Left kidney (tissue), 2 donors: ENCODE results near the gene ZNF407. TPM values are rescaled to one million over a fixed set of nuclear protein-coding genes. Genes with fewer than 3 reads are reported as not detected.
"Not testable (repeated sequence)": the region's sequence is repeated elsewhere in the genome, so short reads cannot be mapped to it uniquely, and the experiment has no call there.

Experiments used
- DNase-seq: peaks from one replicate; pipeline ENCODE4 v3.0.0-alpha.2; 2013
- polyA plus RNA-seq: library from polyadenylated mRNA; unstranded; fragments of 120-200 nt; gene quantifications from one replicate; pipeline ENCODE4 v1.2.1, GENCODE V29; 2013; ENCODE audit not compliant: insufficient read length

The ZNF407 gene
- polyA plus RNA-seq, 1 donor: 11.4 TPM

DNA sequence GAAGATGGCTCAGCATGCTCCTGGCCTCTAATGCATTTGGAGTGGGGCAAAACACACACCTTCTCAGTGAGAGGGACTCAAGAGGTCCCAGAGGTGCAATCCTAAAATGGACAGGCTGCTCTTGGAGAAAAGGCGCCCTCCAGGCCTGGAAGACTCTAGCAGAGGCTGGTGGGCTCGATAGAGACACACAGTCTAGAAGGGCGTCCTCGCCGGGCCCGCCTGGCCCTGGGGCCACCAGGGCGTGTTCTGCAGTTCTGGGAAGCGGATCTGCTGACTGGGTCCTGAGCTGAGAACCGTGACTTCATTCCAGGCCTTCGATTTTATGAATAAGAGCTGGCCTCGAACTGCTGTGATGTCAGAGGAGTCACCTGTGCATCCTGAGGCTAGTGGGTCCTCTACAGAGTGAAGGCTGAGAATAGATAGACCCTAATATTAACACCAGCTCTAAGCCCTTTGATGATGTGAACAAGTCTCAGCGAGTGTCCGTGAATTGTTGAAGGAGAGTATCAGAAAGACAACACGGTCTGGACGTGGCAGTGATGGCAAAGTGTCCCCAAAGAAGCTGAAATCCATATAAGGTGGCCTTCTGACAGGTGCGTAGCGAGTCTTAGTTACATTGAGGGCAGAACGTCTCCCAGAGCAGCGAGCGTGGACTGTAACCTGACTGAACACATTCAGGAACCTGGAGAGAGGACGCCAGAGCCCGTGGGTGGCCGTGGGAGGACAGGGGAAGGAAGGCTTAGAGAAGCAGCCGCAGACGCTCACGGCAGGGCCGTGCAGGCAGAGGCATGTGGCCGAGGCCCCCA, 474.4 kb downstream of the ZNF407 start:
- DNase-seq: no peak

DNA sequence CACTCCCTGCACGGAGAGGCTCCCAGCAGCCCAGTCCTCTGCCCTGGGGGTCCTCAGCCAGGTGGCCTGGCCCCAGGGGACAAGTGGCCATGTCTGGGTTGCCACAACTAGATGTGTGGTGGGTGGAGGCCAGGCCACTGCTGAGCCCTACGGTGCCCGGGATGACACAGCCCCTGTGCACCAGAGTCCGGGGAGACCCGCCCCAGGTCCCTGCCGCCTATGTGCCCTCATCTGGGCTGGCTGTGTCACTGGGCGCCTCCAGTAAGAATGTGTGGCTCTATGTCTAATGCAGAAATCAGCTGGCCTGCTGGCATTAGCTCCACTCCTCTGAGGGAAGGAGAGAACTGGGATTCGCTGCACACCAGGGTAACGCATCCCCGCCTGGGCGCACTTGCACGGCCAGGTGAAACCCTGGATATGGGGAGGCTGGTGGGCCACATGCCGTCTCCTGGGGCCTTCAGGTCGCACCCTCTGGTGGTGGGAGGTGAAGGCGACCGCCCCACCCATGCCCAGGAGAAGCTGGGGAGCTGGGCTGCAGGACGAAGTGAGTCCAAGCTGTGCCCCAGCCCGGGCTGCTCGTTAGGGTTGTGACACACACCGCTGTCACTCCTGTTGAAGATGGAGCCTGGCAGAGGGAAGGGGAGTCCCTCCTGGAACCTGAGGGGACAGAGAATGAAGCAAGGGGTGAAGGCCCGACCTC, 475.2 kb downstream of the ZNF407 start:
- no peak for DNase-seq

DNA sequence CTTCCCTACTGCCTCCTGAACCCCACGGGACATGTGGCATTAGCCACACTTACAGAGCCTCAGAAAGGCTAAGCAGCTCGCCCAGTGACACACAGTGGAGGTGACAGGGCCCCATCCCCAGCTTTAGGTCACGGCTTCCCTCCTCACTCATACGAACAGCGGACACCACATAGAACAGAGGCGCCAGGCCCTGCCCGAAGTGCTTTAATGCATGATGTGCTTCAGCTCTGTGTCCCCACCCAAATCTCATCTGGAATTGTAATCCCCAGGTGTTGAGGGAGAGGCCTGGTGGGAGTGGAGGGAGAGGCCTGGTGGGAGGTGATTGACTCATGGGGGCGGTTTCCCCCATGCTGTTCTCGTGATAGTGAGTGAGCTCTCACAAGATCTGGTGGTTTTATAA, 476.0 kb downstream of the ZNF407 start:
- DNase-seq: no peak

DNA sequence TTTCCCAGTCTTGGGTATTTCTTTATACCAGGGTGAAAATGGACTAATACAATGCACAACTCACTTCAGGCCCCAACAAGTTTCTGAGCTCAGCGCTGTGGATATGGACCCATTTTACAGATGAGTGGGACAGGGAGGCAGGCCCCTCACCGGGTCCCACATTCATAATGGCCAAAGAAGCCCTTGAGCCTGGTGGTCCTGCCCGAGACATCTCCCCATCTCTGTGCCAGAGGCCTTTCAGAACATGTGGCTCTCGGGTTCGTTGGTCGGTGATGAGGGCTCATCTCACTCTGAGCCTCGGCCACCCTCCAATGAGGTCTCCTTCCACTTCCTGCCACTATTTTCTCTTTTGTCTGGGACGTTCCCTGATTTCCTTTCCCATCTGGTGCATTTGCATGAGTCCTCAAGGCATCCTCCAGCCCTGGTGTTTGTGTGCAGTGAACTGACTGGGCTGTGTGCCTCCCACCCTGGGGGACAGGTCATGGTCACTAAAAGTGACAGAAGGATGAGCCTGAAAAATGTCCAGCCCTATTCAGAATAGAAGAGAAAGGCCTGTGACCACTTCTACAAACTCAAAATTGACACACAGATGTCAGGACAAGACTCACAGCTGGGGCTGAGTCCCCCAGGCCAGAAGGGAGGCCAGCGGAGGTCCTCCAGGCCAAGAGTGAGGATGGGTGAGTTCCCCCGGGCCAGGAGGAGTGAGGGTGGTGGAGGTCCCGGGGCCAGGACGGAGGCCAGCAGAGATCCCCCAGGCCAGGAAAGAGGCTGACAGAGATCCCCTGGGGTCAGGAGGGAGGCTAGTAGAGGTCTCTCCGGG, 476.7 kb downstream of the ZNF407 start:
- DNase-seq: no peak

DNA sequence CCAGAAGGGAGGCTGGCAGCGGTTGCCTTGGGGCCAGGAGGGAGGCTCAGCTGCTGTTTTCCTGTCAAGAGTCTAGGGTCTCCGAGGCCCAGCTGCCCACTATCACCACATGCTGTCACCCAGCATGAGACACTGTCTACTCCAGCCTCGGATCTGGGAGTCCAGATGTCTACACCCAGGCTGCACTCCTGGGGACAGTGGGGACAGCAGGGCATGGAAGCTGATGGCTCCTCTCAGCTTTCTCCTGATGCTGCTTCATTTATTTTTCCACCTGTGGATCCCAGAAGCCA, 477.3 kb downstream of the ZNF407 start:
- no peak for DNase-seq

DNA sequence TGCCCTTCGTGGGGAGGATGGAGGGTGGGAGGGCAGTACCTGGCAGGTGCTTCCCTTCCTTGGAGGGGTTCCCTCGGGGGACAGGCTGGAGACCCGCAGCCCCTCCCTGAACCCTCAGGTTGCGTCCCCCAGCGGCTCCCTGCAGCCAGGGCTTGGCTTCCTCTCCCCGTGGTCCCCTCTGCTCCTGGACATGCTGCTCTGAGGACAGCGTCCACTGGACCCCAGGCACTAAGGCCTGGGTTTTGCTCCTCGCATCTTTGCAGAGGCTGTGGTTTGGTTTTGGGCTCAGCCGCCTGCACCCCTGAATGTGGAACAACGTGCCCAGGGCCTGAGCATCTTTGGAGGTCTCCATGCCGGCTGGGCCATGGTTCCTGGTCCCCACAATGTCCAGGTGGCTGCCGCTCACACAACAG, 477.8 kb downstream of the ZNF407 start:
- DNase-seq: no peak

DNA sequence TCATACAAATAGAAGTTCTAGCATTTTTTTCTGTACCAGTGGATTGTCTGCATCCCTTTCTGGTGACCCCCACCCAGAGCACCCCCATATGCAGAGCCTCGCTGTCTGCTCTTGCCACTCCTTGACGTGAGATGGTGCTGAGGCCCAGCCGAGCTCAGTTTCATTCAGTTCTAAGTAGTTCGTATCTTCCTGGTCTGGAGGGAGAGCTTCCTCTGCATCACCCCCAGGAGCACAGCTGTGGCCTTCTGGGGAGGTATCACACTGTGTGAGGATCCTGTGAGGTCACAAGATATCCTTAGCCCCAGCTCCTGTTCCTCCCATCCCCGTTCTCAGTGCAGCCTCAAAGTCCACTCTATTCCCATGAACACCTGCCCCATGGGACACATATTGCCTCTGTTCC, 478.6 kb downstream of the ZNF407 start:
- no peak for DNase-seq

DNA sequence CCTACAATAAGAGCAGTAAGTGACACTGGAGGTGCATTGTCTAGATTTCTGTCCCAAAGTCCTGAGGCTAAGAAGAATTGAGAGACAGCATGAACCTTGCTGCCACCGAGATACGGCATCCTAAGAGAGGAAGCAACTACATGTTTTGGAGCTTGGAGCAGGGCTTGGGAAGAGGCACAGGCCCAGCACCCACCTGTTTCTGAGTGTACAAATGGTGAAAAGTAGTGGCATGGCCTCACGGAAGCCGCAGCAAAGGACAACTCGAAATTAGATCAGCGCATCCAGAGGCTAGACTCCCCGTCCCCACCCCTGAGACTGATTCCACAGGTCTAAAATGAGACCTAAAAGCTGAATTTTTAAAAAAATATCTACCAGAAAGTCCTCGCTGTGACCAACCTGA, 483.8 kb downstream of the ZNF407 start:
- no peak for DNase-seq

DNA sequence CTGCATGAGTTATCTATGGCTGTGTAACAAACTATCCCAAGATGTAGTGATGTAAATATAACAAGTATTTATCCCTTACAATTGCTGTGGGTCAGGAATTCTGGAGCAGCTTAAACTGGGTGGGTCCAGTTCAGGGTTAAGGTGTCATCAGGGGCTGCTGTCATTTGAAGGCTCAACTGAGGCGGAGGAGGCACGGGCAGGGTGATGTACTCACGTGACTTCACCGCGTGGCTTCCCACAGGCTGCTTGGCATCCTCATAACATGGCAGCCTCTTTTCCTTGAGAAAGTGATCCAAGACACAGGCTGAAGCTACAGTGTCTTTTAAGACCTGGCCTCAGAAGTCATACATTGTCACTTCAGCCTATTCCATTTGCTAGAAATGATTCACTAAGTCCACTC, 485.5 kb downstream of the ZNF407 start:
- no peak for DNase-seq

DNA sequence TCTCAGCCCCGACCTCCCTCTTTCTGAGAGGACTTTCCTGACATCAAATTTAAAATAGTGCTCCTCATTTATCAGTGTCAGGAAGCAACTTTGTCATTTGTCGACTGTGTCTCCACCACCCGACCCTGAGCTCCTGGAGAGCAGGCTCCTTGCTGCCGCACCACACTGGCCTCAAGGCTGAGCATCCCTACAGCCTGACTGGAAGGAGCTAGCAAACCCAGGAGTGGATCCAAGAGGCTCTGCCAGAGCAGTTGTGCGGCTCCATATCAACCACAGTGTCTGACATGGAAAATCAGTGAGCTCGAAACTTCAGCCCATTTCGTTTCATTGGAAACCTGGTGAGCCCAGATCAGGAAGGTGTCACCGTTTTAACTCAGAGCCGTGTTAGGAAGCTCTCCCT, 486.1 kb downstream of the ZNF407 start:
- no peak for DNase-seq

DNA sequence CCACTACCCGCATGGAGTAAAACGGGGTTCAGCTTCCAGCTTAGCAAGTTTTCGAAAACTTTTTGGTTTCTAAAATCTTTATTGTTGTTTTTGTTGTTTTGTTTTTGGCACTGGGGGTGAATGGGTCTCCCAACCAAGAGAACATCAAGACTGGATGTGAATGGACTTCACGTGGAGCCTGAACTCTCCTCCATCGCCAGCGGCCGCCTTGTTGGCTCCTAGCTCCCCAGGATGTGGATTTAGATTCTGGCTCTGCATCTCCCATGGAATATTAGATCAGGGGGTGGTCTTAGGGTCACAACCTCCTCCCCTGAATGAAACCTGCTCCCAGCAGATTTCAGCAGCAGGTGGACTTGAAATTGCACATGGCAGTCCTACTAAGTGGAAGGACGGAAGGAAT, 488.0 kb downstream of the ZNF407 start:
- DNase-seq: not testable (repeated sequence)

DNA sequence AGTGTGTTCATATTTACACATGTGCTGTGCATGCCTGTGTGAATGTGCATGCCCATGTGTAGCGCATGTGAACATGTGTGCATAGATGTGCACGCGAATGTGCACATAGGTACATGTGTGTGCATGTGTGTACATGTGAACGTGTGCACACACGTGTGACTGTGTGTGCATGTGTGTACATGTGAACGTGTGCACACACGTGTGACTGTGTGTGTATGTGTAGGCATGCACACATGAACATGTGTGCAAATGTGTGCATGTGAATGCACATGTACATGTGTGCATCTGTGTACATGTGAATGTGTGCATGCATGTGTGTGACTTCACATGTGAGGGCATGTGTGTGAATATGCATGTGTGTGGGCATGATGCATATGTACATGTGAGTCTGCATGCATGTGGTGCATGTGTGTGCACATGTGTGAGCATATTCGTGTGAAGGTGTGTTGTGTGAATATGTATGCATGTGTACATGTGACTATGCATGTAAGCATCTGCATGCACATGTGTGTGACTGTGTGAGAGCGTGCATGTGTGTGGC, 488.9 kb downstream of the ZNF407 start:
- no peak for DNase-seq

DNA sequence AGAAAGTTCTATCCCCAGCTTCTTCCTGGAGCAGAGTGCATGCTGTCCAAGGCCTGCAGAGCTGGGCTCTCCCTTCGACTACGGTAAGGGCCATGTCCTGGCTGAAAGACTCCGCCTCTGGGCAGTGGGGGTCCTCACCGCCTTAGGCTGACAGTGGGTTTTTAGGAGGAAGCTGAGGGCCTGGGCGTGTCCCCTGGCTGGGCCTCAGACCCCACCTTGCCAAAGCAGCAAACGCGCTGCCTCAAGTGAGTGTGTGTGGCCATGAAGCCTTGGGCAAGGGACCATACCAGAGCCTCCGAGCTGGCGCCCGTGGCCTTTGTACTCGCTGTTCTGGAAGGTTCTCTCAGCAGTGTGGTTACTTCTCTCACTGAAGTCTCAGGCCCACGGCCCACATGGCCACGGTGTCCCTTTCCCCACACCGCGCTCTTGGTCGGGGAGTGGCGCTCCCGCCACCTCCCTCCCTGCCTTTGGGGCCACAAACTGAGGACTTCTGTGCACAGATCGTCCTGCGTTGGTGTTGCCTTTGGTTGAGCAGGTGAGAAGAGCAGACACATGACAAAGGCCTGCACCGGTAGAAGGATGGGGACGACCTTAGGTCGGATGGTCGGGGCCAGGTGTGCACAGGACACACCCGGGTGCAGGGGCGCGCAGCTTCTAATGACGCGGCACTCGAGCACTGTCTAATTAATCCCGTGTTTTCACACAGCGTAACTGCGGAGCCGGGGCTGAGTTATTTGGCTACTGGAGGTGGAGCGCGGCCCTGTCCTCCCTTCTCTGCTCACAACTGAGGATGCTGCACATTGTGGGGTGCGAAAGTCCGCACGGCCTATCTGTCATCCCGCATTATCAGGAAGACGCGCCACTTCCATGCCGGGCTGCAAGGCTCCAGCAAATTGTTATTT, 489.7 kb downstream of the ZNF407 start:
- DNase-seq: no peak

DNA sequence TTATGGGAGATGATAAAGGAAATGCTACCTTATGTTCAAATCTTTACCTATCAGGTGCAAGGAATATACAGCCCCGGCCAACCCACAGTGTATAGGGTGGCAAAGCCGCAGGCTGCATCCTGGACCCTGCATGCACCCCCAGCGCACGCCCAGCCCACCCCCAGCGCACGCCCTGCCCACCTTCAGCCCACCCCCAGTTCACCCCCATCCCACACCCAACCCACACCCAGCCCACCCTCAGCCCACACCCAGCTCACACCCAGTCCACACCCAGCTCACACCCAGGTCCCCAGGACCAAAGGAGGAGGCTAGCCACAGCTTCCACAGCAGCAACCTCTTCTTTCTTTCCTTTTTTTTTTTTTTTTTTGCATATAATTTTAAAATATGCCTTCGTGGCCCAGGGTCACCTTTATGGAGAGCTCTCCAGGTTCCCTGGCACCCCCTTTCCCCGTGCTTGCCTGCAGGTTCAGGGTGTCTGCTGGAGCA, 490.4 kb downstream of the ZNF407 start:
- no peak for DNase-seq

DNA sequence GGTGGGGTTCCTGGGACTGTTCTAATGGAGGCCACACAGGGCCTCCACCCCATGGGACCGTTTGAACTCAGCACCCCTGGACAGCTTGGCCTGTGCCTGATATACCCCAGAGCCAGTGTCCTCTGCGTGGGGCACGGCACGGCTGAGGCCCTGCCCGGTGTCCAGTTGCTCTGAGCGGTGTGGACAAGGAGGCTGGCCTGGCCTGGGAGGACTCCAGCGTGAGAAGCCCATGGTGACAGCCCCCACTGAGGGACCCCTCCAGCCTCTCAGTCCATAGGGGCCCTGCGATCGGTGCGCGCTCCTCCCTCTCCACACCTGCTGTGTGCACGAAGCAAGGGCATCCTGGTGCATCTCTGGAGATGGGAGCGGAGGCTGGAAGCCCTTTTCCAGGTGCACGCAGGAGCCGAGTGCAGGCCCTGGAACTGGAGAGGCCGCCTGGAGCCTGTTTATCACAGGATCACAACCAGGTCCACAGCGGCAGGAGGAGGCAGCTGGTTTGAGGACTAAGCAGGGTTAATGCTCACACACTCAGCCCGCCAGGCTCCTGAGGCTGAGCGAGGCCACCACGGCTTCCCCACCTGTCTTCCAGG, 491.0 kb downstream of the ZNF407 start:
- no peak for DNase-seq

DNA sequence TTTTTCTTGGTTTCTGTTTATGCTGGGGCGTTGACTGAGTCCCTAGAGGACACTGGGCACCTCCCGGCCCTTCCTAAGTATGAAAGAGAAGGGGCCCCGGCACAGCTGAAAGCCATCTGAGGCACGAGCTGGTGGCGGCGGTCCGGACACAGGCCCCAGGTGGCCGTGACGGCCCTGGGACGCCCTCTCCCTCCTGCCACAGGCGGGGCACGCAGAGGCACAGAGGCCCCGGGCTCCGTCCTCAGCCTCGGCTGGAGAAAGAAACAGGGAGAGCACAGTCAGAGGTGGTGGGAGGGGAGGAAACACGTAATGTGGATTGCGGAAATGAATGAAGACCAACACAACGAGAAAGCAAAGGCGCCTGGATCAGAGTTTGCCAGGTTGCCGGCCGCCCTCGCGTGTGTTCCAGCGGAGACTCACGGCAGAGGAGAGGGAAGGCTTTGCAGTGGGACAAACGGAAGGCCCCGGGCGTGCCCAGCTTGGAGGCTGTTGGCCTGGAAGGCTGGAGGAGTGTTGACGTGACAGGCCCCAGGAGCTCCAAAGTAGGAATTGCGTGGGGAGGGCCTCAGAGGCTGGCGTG, 492.2 kb downstream of the ZNF407 start:
- DNase-seq: no peak

DNA sequence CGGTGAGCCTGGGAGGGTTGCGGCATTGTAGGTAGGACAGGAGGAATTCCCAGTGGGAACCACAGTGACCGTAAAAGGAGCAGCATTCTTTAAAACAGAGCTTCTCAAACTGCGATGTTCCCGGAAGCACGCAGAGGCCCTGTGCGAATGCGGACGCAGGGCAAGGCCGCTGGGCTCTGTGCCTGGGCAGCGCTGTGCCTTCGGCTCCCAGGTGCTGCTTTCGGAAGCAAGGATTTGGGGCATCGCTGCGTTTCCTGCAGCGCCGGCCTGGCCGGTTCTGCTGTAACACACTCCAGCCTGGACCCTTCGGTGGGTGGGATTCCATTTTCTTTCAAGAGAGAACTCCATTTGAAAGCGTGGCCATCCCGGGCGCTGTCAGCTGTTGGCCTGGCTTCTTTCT, 492.7 kb downstream of the ZNF407 start:
- DNase-seq: no peak

DNA sequence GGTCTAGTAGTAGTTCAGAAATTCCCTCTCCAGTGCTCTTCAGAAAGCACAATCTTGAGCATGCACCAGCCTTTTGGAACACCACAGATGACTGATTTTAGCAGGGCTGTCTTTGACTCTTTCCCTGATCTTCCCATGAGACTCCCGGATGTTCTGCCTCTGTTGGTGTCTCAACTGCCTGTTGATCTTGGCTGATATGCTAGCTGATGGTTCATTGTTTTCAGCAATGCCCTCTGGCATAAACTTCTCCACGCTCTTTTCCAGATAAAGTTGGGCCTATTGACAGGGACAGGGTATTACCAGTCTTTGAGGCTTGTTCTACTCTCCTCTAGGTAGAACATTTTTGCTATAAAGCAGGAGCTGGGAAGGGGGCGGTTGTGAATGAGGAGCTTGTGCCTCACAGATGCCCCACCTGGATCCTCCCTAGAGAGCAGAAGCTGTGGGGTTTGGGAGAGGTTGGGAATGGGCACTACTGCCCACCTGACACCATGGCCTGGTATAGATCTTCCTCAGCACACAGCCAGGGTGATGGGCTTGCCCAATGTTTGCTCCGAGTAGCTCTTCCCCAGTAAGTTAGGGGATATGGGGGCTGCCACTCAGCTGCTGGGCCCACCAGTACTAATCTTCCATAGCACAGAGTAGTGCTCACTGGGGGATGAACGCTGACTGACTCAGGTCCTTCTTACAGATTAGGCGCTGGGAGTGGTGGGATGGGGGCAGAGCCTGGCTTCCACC, 500.0 kb downstream of the ZNF407 start:
- no peak for DNase-seq

DNA sequence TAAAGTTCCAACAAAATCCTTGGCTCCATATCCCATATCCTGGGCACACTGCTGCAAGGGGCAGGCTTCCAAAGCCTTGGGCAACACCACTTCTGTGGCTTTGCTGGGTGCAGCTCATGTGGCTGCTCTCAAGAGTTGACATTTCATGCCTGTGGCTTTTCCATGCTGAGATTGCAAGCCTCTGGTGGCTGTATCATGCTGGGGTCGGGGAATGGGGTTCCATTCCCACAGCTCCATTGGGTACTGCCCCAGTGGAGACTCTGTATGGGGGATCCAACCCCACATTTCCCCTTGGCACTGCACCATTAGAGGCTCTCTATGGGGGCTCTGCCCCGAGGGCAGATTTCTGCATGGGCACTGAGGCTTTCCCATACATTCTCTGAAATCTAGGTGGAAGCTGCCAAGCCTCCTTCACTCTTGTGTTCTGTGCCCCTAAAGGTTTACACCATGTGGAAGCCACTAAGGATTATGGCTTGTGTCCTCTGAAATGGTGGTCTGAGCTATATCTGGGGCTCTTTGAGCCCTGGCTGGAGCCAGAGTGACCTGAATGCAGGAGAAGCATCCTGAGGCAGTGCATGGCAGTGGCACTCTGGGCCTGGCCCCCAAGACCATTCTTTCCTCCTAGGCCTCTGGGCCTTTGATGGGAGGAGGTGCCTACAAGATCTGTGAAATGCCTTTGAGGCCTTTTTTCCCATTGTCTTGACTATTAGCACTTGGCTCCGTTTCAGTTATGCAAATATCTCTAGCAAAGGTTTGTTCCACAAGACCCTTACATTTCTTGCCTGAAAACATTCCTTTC, 503.4 kb downstream of the ZNF407 start:
- DNase-seq: no peak
